Right kidney (tissue), 1 donor: ENCODE results near the gene DHX15.
A peak's percentile ranks its signal among the peaks of the same experiment; 100 is the strongest.

Experiments
- DNase-seq: peaks from one replicate; pipeline ENCODE4 v3.0.0-alpha.2; 2016

DHX15 gene

GRCh38 chr4:24589448-24589847, 5.1 kb upstream of the DHX15 start:
- DNase-seq, result no peak

DNA sequence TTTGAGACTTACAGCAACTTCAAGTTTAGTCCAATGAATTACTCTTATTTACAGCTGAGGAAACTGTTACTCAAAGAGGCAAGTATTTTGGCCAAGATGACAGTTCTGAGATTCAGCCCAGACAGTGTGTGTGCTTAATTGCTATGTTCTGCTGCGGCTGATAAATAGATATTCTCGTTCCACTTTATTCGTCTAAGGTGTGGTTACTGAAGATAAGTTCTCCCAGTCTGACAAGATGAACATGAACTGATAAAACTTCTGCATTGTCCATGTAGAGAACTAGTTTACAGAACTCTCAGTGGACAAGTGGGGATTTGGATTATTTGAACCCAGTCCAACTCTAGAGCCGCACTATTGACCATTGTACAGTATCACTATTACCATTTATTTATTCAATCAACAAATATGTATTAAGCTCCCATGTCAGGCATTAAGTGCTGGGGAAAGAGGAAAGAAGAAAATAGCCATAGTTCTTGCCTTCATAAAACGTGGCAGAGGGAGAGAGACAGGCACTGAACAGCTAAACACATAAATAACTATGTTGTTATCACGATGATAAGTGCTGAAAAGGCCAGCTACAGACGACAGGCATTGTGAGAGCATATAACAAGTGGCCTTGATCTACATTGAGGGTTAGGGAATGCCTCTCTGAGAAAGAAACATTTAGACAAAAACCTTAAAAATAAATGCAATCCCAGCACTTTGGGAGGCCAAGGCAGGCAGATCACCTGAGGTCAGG, 4.0 kb upstream of the DHX15 start:
- DNase-seq, result no peak

DNA sequence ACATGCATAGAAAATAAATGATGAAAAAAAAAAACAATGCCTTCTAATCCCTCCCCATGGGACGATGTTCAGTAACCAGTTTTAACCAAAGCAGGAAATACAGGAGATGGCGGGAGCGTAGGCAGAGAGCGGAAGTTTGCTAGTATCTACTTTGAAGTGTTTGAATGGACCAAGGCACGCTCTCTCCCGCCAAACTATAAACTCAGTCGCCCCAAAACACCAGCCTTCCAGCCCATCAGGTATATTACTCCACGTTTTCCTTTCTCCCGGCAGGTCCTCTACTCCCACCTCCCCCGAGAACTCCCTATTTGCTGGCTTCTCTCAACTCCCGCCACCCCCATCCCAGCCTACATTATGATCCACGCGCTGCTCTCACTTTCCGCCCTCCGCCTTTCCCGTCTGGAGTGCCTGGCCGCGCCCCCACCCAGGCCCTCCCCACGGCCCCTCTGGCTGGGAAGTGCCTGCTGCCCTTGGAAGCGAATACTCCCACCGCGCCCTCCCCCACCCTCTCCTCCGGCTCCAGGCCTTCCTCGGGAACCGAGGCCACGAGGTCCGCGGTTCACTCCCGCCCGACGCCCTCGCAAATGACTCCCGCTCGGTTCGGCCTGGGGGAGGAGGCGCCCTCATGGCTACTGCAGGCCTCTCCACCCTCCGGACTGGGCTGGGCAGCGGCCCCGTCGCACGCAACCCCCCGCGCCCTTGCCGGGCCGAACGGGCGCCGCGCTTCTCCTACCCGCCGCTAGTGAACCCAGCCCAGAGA, 723 bp downstream of the DHX15 start:
- peak; percentile 54 for DNase-seq

DNA sequence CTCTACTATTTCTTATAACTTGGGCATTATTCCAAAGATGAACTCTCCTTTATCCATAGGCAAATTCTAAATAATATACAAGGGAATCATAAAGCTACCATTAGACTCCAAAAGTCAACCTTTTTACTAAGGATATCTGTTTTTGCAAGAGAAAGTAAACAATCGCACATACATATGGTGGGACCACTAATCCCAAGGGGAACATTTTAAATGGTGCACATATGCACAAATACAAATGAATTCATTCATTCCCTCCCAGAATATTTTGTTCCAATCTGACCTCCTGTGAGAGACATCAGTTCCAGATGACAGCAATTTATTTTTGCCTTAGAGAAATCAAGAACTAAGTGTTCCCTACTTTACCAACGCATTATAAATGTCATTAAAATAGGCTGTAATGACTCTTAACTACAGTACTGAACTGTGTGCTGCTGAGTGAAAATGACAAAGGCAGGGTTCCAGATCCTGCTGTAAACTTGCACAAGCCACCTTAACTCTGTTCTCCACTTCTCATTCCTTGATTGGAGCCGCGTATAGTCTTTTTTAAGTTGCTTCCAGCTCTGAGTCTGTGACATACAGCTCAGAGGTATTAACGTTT, 2.0 kb downstream of the DHX15 start:
- DNase-seq, result no peak

- DNase-seq, result no peak
Observed at GRCh38 chr4:24578364-24578763, 6.0 kb downstream of the DHX15 start.

DNA sequence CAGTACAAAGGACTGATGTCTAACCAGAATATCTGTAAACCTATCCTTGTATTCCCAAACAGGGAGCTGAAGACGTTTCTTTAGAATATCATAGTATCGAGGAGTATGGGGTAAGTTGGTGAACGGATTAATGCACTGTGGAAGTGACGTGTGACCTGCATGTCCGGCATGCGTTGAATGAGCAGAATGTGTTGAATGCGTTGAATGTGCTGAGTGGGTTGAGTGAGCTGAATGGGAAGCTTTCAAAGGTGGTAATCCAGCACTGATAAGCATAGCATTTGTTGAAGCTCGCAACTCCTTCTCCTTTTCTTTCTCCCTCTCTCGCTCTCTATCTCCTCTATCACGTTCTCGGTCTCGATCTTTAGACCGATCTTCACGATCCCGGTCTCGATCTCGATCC, 8.1 kb downstream of the DHX15 start:
- DNase-seq, result no peak

DNA sequence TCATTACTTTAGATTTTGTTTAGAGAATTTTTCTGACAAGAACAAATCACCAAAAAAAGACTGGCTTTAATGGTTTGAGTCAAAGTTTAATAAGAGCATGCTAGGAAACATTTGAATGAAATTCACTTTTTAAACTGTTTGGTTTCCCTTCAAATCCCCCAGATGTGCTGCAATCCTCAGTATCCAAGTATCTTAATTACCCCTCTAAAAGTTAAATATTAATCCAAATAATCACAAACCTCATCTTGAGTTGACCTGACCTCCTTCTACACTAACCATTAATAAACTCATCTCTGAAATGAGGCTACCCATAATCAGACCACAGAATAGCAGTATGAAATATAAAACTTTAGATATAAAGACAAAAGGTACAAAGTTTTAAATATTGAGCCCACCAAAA, 10.1 kb downstream of the DHX15 start:
- no peak for DNase-seq

DNA sequence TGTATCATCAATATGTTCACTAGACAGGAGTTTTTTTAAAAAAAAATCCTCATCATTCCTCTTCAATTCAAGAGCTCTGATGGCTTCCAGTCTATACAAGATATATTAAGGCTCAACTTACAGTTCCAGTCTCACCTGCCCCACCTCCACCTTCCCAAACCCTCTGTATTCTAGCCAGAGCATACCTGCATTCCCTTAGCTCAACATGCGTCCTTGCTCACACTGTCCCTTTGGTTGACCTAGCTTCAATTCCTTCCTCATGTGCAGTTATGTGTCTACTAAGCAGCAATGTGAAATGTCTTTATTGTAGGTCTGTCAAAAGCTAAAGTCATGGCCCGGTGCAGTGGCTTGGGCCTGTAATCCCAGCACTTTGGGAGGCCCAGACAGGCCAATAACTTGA, 10.8 kb downstream of the DHX15 start:
- no peak for DNase-seq

- no peak for DNase-seq
Observed at GRCh38 chr4:24570574-24571236, 13.6 kb downstream of the DHX15 start.

DNA sequence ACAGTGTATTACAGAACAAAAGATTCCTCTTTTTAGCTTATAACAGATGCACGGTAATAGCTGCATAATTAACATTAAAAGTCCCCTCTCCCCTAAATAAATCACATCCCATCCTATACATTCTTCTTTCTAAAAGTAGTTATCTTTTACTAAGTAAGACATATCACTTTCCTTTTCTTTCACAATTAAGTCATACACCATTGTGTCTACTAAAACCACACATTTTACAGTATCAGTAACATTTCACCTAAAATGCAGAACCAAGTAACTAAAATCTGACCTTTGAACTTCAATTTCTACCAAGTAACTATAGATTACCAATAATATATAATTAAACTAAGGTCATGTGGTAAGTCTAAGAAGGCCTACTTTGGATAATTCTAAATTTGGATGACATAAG, 14.2 kb downstream of the DHX15 start:
- DNase-seq, result no peak

DNA sequence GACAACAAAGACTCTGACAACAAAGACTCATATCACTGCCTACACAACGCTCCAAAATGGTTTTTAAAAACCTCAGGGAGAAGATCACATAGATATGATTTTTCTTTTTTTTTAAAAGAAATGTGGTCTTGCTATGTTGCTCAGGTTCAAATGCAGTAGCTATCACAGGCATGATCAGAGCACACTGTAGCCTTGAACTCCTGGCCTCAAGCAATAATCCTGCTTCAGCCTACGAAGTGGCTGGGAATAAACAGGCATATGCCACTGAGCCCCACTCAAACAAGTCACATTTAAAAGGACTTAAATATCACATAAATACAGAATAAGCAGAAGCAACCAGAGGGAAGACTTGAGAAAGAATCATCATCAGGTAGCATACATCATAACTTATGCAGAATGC, 14.7 kb downstream of the DHX15 start:
- no peak for DNase-seq

- no peak for DNase-seq
Observed at GRCh38 chr4:24568425-24568824, 15.9 kb downstream of the DHX15 start.

- no peak for DNase-seq
Observed at GRCh38 chr4:24565054-24565453, 19.3 kb downstream of the DHX15 start.

- no peak for DNase-seq
Observed at GRCh38 chr4:24564488-24564887, 19.9 kb downstream of the DHX15 start.

- no peak for DNase-seq
Observed at GRCh38 chr4:24561438-24562139, 22.8 kb downstream of the DHX15 start.

- DNase-seq, result no peak
Observed at GRCh38 chr4:24560868-24561368, 23.4 kb downstream of the DHX15 start.

- DNase-seq, result no peak
Observed at GRCh38 chr4:24559889-24560288, 24.5 kb downstream of the DHX15 start.

DNA sequence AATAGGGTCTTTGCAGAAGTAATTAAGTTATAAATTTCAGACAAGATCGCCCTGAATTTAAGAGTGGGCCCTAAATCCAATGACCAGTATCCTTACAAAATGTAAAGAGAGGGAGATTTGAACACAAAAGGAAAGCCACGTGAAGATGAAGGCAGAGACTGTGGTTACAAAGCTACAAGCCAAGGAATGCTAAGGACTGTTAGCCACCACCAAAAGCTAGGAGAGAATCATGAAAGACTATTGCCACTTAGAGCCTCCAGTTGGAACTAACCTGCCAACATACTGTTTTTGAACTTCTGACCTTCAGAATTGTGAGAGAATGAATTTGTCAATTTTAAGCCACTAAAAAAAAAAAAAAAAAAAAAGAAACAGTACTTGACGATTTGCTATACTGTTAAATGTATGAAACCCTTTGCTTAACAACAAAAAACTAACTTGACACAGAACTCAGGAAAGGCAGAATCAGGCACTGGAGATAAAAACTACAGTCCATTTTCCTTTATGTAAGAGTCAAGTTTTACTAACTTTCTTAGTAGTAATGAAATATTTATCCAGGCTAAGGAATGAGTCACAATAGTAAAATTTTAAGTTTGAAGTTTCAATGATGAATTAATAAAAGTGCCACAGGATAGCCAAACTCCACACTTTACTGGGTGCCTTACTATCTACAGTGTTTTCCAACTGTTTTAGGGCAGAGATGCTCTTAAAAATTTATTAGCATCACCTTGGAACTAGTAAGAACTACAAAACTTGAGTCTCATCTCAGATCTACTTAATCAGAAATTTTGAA, 25.1 kb downstream of the DHX15 start:
- no peak for DNase-seq

DNA sequence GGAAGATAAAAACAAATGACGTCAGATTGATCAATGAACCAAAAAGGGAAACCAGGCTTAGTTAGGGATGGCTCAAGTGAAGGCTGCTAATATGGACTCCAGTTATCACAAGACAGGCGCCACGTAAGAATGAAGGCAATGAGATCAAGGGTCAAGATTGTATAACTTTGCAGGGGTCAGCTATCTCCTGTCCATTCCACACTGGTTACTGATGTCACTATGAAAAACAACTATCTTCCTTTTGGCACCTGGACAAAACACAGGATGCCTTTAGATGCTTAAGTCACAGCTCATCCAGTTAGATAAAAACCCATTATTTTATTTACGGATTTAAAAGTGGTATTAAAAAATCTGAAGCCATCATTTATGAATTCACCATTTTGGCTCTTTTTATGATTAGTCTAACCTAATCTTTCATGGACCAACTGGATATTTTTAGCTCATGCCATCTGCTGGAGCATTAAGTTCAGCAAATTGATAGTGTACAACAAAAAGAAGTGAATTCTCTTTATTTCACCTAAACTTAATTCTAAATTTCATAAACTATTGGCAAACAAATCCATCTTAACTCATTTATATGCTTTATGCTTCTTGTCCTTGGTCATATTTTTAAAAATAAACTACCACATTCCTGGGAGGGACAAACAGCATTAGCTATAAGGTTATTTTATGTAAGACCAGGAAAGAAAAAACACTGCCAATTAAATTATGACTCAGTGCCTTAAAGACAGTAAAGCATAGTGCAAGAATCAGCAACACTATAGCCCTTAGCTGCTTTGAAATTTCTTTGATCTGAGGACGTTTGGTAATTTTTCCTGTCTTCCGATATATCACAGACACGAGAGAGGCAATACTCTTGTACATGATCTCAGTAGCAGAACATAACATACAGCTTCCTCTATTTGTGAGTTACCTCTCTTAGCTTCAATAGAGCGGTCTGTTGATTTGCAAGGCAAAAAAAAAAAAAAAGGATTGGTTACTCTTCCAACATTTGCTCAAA, 27.0 kb downstream of the DHX15 start:
- DNase-seq, result no peak
